Erythroblast (primary cell): Measurements from ENCODE around the gene SMKR1.

ENCODE experiments used
- GATA1 ChIP-seq: IDR thresholded peaks from 2 replicates; pipeline ENCODE4 v1.6.1; 2011; ENCODE audit warnings: low read depth, mild to moderate bottlenecking, control low read depth, low read length, moderate library complexity
- POLR2A ChIP-seq: IDR thresholded peaks from 2 replicates; pipeline ENCODE4 v1.6.1; 2011; ENCODE audit warnings: mild to moderate bottlenecking, low read length

DNA sequence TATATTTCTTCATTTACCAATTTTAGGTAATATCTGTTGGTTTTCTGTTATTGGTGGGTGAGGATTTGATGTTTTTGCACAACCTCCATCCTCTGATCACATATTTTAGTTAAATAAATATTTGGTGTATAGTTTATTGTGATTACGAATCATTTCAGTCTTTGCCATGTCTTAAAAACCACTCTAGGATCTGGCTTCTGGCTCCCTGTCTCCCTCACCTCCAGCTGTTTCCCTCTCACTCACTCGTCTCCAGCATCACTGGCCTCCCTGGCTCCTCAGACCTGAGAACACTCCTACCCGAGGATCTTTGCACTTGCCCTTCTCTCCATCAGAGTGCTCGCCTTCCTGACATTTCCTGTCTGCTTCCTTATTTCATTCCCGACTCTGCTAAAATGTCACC is 58.5 kb downstream of the SMKR1 start:
- TF ChIP-seq POLR2A, result no peak
- no peak for TF ChIP-seq GATA1
